Measurements from ENCODE around the gene IL11.

DNA sequence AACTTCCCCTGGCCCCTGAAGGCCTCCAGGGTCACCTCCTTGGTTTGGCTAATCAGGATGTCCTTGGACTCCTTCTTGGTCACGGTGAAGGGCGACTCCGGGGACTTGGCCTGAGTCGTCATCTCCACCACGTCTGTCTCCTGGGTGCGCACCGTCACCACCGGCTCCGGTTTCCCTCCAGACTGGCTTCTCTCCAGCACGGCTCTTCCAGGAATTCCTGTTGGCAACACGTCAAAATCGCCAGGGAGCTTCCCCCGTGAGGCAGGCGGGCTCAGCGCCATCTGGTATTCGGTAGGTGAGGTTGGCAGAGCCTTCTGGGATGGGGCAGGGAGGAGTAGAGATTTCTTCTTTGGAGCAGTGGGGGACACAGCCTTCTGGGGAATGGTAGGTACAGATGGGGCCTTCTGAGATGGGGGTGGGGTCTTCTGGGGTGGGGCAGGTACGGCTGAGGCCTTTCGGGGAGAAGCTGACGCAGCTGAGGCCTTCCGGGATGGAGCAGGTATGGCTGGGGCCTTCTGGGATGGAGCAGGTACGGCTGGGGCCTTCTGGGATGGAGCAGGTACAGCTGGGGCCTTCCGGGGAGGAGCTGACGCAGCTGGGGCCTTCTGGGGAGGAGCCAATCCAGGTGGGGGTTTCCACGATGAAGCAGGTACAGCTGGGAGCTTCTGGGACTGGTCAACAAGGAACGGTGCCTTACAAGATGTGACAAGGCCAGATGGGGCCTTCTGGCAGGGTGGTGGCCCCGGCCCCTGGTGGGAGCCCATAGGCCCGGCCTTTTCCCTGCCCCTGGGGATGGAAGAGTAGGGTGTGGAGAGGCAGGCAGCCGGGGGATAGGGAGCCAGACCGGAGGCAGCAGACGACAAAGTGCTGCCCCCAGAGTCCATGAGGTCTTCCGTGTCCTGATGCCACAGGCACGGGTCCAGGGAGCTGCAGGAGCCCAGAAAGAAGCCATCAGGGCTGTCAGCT, 11.0 kb downstream of the IL11 start:
- TF ChIP-seq TAF1 (IDR thresholded peaks at IDR 0.05; ENCODE audit: borderline replicate concordance, insufficient read depth, low read length) (no peak), POLR2AphosphoS5 (IDR thresholded peaks at IDR 0.05; ENCODE audit: low read depth, low read length) (no peak), SIN3A (IDR thresholded peaks at IDR 0.05; ENCODE audit: borderline replicate concordance, insufficient read depth, low read length) (no peak), FOXP2 (optimal IDR thresholded peaks at IDR 0.05; ENCODE audit: borderline replicate concordance, extremely low read depth, extremely low read length, insufficient read depth) (no peak)
- TF ChIP-seq, protein P1, sequence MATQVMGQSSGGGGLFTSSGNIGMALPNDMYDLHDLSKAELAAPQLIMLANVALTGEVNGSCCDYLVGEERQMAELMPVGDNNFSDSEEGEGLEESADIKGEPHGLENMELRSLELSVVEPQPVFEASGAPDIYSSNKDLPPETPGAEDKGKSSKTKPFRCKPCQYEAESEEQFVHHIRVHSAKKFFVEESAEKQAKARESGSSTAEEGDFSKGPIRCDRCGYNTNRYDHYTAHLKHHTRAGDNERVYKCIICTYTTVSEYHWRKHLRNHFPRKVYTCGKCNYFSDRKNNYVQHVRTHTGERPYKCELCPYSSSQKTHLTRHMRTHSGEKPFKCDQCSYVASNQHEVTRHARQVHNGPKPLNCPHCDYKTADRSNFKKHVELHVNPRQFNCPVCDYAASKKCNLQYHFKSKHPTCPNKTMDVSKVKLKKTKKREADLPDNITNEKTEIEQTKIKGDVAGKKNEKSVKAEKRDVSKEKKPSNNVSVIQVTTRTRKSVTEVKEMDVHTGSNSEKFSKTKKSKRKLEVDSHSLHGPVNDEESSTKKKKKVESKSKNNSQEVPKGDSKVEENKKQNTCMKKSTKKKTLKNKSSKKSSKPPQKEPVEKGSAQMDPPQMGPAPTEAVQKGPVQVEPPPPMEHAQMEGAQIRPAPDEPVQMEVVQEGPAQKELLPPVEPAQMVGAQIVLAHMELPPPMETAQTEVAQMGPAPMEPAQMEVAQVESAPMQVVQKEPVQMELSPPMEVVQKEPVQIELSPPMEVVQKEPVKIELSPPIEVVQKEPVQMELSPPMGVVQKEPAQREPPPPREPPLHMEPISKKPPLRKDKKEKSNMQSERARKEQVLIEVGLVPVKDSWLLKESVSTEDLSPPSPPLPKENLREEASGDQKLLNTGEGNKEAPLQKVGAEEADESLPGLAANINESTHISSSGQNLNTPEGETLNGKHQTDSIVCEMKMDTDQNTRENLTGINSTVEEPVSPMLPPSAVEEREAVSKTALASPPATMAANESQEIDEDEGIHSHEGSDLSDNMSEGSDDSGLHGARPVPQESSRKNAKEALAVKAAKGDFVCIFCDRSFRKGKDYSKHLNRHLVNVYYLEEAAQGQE (IDR thresholded peaks at IDR 0.05; ENCODE audit: insufficient read depth in 1 of 2, low read depth in 2 of 2, low read length in 2 of 2) = no peak
